SK-N-SH (cell line): ENCODE measurements around the gene KCNQ4. TPM values are rescaled to one million over a fixed set of nuclear protein-coding genes. Genes with fewer than 3 reads are reported as not detected.

Experiments
- CTCF ChIA-PET: fragments of 300-600, 350-600 bp; formaldehyde crosslinking; extraction: SDS; loops from one replicate; lab custom pipeline; 2021; lab: Yijun Ruan, JAX
- POLR2A ChIA-PET: fragments of 350-600 bp; sonication (Branson Sonifier 250); formaldehyde crosslinking; extraction: SDS; loops from one replicate; lab custom pipeline; 2020; ENCODE audit warnings: antibody characterized with exemption, inconsistent platforms; lab: Yijun Ruan, JAX
- DNase-seq: peaks from one replicate; pipeline ENCODE4 v3.0.0; 2012
- H2AFZ ChIP-seq: fragments of 200-600 bp; sonication (generic); 2 replicates; pipeline ENCODE4 v1.8.1; 2016; ENCODE audit warnings: antibody characterized with exemption, mild to moderate bottlenecking, low read depth
- H3F3A ChIP-seq: fragments of 200-600 bp; sonication (generic); replicated peaks from 2 replicates; pipeline ENCODE3; 2016; ENCODE audit warnings: antibody characterized with exemption, mild to moderate bottlenecking; ENCODE audit not compliant: insufficient read depth
- H3K27ac ChIP-seq, 2 experiments: fragments of 200-500 bp in 1 of 2; fragments of 200-600 bp in 1 of 2; sonication (Bioruptor generic) in 1 of 2; sonication (generic), shearing (Covaris generic) in 1 of 2; 2 replicates each; pipeline versions ENCODE4 v1.5.1 to v1.6.1; 2014 to 2016; ENCODE audit warnings: low read depth in 2 of 2, inconsistent platforms in 1 of 2, low read length in 1 of 2, mild to moderate bottlenecking in 1 of 2, mixed read lengths in 1 of 2
- H3K27me3 ChIP-seq: fragments of 200-600 bp; sonication (generic), shearing (Covaris generic); 2 replicates; pipeline ENCODE4 v1.6.1; 2016; ENCODE audit warnings: mixed run types; ENCODE audit not compliant: insufficient read depth
- H3K36me3 ChIP-seq, 2 experiments: fragments of 200-500 bp in 1 of 2; fragments of 200-600 bp in 1 of 2; sonication (Bioruptor generic) in 1 of 2; sonication (generic) in 1 of 2; replicated peaks in 1 of 2; 2 replicates each; pipeline versions ENCODE3 to v1.5.1; 2014 to 2016; ENCODE audit warnings: low read length in 1 of 2, mild to moderate bottlenecking in 1 of 2; ENCODE audit not compliant: insufficient read depth in 2 of 2, control insufficient read depth in 1 of 2
- H3K4me1 ChIP-seq, 2 experiments: fragments of 200-500 bp in 1 of 2; fragments of 200-600 bp in 1 of 2; sonication (Bioruptor generic) in 1 of 2; sonication (generic), shearing (Covaris generic) in 1 of 2; 2 replicates each; pipeline versions ENCODE4 v1.5.1 to v1.6.1; 2014 to 2016; ENCODE audit warnings: low read depth in 1 of 2, low read length in 1 of 2, mixed run types in 1 of 2; ENCODE audit not compliant: insufficient read depth in 2 of 2, control insufficient read depth in 1 of 2
- H3K4me2 ChIP-seq: fragments of 200-600 bp; sonication (generic), shearing (Covaris generic); 2 replicates; pipeline ENCODE4 v1.6.1; 2017; ENCODE audit warnings: mixed run types
- H3K4me3 ChIP-seq, 2 experiments: fragments of 200-500 bp in 1 of 2; fragments of 200-600 bp in 1 of 2; sonication (Bioruptor generic) in 1 of 2; sonication (generic), shearing (Covaris generic) in 1 of 2; 2 replicates each; pipeline versions ENCODE4 v1.5.1 to v1.8.1; 2014 to 2016; ENCODE audit warnings: low read depth in 2 of 2, inconsistent platforms in 1 of 2, low read length in 1 of 2, mild to moderate bottlenecking in 1 of 2, mixed read lengths in 1 of 2, moderate library complexity in 1 of 2
- H3K79me2 ChIP-seq: fragments of 200-600 bp; sonication (generic); 2 replicates; pipeline ENCODE4 v1.8.1; 2017; ENCODE audit warnings: mild to moderate bottlenecking; ENCODE audit not compliant: insufficient read depth
- H3K9ac ChIP-seq: fragments of 200-600 bp; sonication (generic); 2 replicates; pipeline ENCODE4 v1.6.1; 2017; ENCODE audit warnings: mixed run types
- H3K9me2 ChIP-seq: fragments of 200-600 bp; sonication (generic); 2 replicates; pipeline ENCODE4 v1.6.1; 2017; ENCODE audit warnings: mixed run types
- H3K9me3 ChIP-seq: fragments of 200-600 bp; sonication (generic); 2 replicates; pipeline ENCODE4 v1.6.1; 2017; ENCODE audit warnings: mixed run types, mild to moderate bottlenecking, moderate library complexity
- H4K20me1 ChIP-seq: fragments of 200-600 bp; sonication (generic); 2 replicates; pipeline ENCODE4 v1.6.1; 2017; ENCODE audit warnings: mild to moderate bottlenecking, mixed run types; ENCODE audit not compliant: insufficient read depth
- CHD2 ChIP-seq: fragments of 150-350 bp; IDR thresholded peaks from 2 replicates; pipeline ENCODE4 v1.6.1; 2018; ENCODE audit warnings: low read length; ENCODE audit not compliant: partially characterized antibody
- ELF1 ChIP-seq: IDR thresholded peaks from 2 replicates; pipeline ENCODE4 v1.4.0; 2012
- EZH2phosphoT487 ChIP-seq: fragments of 200-600 bp; sonication (generic); IDR thresholded peaks from 2 replicates; pipeline ENCODE4 v1.6.1; 2017; ENCODE audit warnings: low read depth, mixed run types, mild to moderate bottlenecking, antibody characterized with exemption, moderate library complexity, borderline replicate concordance
- FOSL2 ChIP-seq: IDR thresholded peaks from 2 replicates; pipeline ENCODE4 v1.4.0; 2012; ENCODE audit warnings: low read depth, mild to moderate bottlenecking, moderate library complexity, borderline replicate concordance
- FOXM1 ChIP-seq: IDR thresholded peaks from 2 replicates; pipeline ENCODE4 v1.4.0; 2012; ENCODE audit warnings: low read depth, mild to moderate bottlenecking
- JUND ChIP-seq: IDR thresholded peaks from 2 replicates; pipeline ENCODE4 v1.4.0; 2012
- MXI1 ChIP-seq: IDR thresholded peaks from 2 replicates; pipeline ENCODE4 v1.6.1; 2012; ENCODE audit warnings: mild to moderate bottlenecking, low read depth, low read length, improper control_type of control experiment
- NRF1 ChIP-seq: IDR thresholded peaks from 2 replicates; pipeline ENCODE4 v1.6.1; 2012; ENCODE audit warnings: low read depth, mild to moderate bottlenecking, low read length
- RAD21 ChIP-seq: IDR thresholded peaks from 2 replicates; pipeline ENCODE4 v1.6.1; 2012; ENCODE audit warnings: mild to moderate bottlenecking, low read length
- RCOR1 ChIP-seq: fragments of 150-350 bp; IDR thresholded peaks from 2 replicates; pipeline ENCODE4 v1.6.1; 2017; ENCODE audit warnings: antibody characterized with exemption, low read length
- SIN3A ChIP-seq: IDR thresholded peaks from 2 replicates; pipeline ENCODE4 v1.6.1; 2012; ENCODE audit warnings: low read depth, mild to moderate bottlenecking, low read length, moderate library complexity, borderline replicate concordance
- YY1 ChIP-seq: IDR thresholded peaks from 2 replicates; pipeline ENCODE4 v1.4.0; 2012; ENCODE audit warnings: low read depth, mild to moderate bottlenecking
- WGBS: methylation state at CpG from one replicate; pipeline ENCODE4 v1.1.6; 2017; ENCODE audit warnings: low lambda C conversion rate; 5-methylcytosine and 5-hydroxymethylcytosine counted together
- polyA plus RNA-seq, 3 experiments: library from polyadenylated mRNA; depleted of rRNA; stranded (reverse); fragments of >200 nt; gene quantifications; 2 replicates each; pipeline ENCODE4 v1.2.3, GENCODE V29; 2012
- TF ChIP-seq, protein P1 (sequence below): IDR thresholded peaks from 2 replicates; pipeline ENCODE4 v1.4.0; 2012; ENCODE audit warnings: low read depth, borderline replicate concordance
- TF ChIP-seq, protein P2 (sequence below): fragments of 200-600 bp; sonication (generic); IDR thresholded peaks from 2 replicates; pipeline ENCODE4 v1.6.1; 2017; ENCODE audit warnings: antibody characterized with exemption, mild to moderate bottlenecking, moderate library complexity
- TF ChIP-seq, protein P3 (sequence below): IDR thresholded peaks from 2 replicates; pipeline ENCODE4 v1.4.0; 2012; ENCODE audit warnings: low read depth, borderline replicate concordance
- TF ChIP-seq, protein P4 (sequence below): IDR thresholded peaks from 2 replicates; pipeline ENCODE4 v1.6.1; 2012; ENCODE audit warnings: mild to moderate bottlenecking, low read depth, low read length, moderate library complexity

Gene KCNQ4
- polyA plus RNA-seq, 1 of the 3 experiments (the other 2 are of a cell fraction), result 0.15 TPM

DNA sequence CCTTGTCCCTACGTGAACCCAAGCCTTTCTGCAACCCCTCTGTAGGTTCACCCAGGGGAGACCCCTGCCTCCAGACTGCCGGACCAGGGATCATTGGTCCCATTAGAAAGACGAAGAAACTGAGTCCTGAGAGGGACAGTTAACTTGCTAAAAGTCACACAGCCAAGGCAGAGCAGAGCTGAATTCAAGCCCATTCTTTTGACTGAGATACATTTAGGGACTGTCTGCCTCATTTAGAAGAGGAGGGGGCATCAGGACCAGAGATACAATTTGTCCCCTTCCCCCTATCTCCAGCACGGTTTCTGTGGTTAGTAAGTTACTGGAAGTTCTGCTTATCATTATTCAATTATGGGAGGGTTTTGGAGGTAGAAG, 19.1 kb downstream of the KCNQ4 start:
- POLR2A ChIA-PET, result no interaction called here
- Histone ChIP-seq H3K27me3 (no peaks in the 10 kb centered on the region), H3F3A (peaks cover 3% of the 10 kb centered on the region), H3K4me2 (no peak overlapping the region), H3K4me1 (peaks cover 0 to 25% of the 10 kb centered on the region in 2 experiments; a peak in 1 of 4 replicates), H3K27ac (no peak overlapping the region), H3K36me3 (no peaks in the 10 kb centered on the region), H3K9me2 (no peaks in the 10 kb centered on the region), H2AFZ (no peak overlapping the region), H4K20me1 (no peaks in the 10 kb centered on the region), H3K9ac (no peak overlapping the region), H3K79me2 (no peaks in the 10 kb centered on the region), H3K9me3 (no peaks in the 10 kb centered on the region), H3K4me3 (peak overlapping the region in 1 of 2 experiments; percentile 9; a peak in 1 of 4 replicates)
- CTCF ChIA-PET, result interaction anchor here (1.3 kb wide), 1 partner anchor 28 kb away, joined by 4 read pairs; no protein-coding TSS in a partner anchor
- WGBS, result 63% methylated on average over 4 of the region's 4 CpGs
- no peak for TF ChIP-seq RCOR1
- no peak for TF ChIP-seq CHD2
- no peak for TF ChIP-seq RAD21
- TF ChIP-seq, protein P1, sequence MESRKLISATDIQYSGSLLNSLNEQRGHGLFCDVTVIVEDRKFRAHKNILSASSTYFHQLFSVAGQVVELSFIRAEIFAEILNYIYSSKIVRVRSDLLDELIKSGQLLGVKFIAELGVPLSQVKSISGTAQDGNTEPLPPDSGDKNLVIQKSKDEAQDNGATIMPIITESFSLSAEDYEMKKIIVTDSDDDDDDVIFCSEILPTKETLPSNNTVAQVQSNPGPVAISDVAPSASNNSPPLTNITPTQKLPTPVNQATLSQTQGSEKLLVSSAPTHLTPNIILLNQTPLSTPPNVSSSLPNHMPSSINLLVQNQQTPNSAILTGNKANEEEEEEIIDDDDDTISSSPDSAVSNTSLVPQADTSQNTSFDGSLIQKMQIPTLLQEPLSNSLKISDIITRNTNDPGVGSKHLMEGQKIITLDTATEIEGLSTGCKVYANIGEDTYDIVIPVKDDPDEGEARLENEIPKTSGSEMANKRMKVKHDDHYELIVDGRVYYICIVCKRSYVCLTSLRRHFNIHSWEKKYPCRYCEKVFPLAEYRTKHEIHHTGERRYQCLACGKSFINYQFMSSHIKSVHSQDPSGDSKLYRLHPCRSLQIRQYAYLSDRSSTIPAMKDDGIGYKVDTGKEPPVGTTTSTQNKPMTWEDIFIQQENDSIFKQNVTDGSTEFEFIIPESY, result no peak
- TF ChIP-seq, protein P2, sequence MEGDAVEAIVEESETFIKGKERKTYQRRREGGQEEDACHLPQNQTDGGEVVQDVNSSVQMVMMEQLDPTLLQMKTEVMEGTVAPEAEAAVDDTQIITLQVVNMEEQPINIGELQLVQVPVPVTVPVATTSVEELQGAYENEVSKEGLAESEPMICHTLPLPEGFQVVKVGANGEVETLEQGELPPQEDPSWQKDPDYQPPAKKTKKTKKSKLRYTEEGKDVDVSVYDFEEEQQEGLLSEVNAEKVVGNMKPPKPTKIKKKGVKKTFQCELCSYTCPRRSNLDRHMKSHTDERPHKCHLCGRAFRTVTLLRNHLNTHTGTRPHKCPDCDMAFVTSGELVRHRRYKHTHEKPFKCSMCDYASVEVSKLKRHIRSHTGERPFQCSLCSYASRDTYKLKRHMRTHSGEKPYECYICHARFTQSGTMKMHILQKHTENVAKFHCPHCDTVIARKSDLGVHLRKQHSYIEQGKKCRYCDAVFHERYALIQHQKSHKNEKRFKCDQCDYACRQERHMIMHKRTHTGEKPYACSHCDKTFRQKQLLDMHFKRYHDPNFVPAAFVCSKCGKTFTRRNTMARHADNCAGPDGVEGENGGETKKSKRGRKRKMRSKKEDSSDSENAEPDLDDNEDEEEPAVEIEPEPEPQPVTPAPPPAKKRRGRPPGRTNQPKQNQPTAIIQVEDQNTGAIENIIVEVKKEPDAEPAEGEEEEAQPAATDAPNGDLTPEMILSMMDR, result no peak
- TF ChIP-seq JUND, result no peak
- no peak for TF ChIP-seq FOSL2
- TF ChIP-seq, protein P3, sequence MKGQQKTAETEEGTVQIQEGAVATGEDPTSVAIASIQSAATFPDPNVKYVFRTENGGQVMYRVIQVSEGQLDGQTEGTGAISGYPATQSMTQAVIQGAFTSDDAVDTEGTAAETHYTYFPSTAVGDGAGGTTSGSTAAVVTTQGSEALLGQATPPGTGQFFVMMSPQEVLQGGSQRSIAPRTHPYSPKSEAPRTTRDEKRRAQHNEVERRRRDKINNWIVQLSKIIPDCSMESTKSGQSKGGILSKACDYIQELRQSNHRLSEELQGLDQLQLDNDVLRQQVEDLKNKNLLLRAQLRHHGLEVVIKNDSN, result no peak
- TF ChIP-seq NRF1, result no peak
- no peak for TF ChIP-seq YY1
- TF ChIP-seq ELF1, result no peak
- TF ChIP-seq SIN3A, result no peak
- TF ChIP-seq EZH2phosphoT487, result no peak
- TF ChIP-seq, protein P4, sequence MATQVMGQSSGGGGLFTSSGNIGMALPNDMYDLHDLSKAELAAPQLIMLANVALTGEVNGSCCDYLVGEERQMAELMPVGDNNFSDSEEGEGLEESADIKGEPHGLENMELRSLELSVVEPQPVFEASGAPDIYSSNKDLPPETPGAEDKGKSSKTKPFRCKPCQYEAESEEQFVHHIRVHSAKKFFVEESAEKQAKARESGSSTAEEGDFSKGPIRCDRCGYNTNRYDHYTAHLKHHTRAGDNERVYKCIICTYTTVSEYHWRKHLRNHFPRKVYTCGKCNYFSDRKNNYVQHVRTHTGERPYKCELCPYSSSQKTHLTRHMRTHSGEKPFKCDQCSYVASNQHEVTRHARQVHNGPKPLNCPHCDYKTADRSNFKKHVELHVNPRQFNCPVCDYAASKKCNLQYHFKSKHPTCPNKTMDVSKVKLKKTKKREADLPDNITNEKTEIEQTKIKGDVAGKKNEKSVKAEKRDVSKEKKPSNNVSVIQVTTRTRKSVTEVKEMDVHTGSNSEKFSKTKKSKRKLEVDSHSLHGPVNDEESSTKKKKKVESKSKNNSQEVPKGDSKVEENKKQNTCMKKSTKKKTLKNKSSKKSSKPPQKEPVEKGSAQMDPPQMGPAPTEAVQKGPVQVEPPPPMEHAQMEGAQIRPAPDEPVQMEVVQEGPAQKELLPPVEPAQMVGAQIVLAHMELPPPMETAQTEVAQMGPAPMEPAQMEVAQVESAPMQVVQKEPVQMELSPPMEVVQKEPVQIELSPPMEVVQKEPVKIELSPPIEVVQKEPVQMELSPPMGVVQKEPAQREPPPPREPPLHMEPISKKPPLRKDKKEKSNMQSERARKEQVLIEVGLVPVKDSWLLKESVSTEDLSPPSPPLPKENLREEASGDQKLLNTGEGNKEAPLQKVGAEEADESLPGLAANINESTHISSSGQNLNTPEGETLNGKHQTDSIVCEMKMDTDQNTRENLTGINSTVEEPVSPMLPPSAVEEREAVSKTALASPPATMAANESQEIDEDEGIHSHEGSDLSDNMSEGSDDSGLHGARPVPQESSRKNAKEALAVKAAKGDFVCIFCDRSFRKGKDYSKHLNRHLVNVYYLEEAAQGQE, result no peak
- TF ChIP-seq MXI1, result no peak
- TF ChIP-seq FOXM1, result no peak
- no peak for DNase-seq
